Measurements from ENCODE around the gene CMTM7. TPM values are rescaled to one million over a fixed set of nuclear protein-coding genes. Genes with fewer than 3 reads are reported as not detected.

Gene CMTM7
- total RNA-seq, 6 experiments from 2014 or later: 10.1 to 17.7 (median 15.7) TPM

- Mint-ChIP-seq H3K36me3 (ENCODE audit: low read depth) (peaks cover 15% of the 10 kb centered on the region), H3K27me3 (ENCODE audit: insufficient read depth) (no peaks in the 10 kb centered on the region)
Observed at GRCh38 chr3:32495085-32495484, 103.4 kb downstream of the CMTM7 start.

GRCh38 chr3:32495609-32496008, 104.0 kb downstream of the CMTM7 start:
- H3K27me3 Mint-ChIP-seq (ENCODE audit: insufficient read depth): no peaks in the 10 kb centered on the region
- no peak overlapping the region for H3K27ac Mint-ChIP-seq
- no peak for TF ChIP-seq CTCF (IDR thresholded peaks at IDR 0.05)
- no peak for DNase-seq
- no peak overlapping the region for H3K4me3 Mint-ChIP-seq
- peaks cover 13% of the 10 kb centered on the region for H3K4me1 Mint-ChIP-seq (ENCODE audit: low read depth)
- H3K36me3 Mint-ChIP-seq (ENCODE audit: low read depth): peaks cover 15% of the 10 kb centered on the region
- H3K9me3 Mint-ChIP-seq: no peaks in the 10 kb centered on the region

More at GRCh38 chr3:32495085-32495484, 103.4 kb downstream of the CMTM7 start:
- Mint-ChIP-seq H3K4me1 (ENCODE audit: low read depth) (peaks cover 8% of the 10 kb centered on the region), H3K4me3 (no peak overlapping the region), H3K27ac (no peak overlapping the region), H3K9me3 (no peaks in the 10 kb centered on the region)
- TF ChIP-seq CTCF (IDR thresholded peaks at IDR 0.05): no peak
- no peak for DNase-seq

- Mint-ChIP-seq H3K9me3 (no peaks in the 10 kb centered on the region), H3K36me3 (ENCODE audit: low read depth) (peaks cover 15% of the 10 kb centered on the region), H3K27me3 (ENCODE audit: insufficient read depth) (no peaks in the 10 kb centered on the region), H3K4me1 (ENCODE audit: low read depth) (peaks cover 31% of the 10 kb centered on the region), H3K27ac (no peak overlapping the region), H3K4me3 (no peak overlapping the region)
- no peak for DNase-seq
- no peak for TF ChIP-seq CTCF (IDR thresholded peaks at IDR 0.05)
Observed at GRCh38 chr3:32498252-32498651, 106.6 kb downstream of the CMTM7 start.

GRCh38 chr3:32498992-32499391, 107.3 kb downstream of the CMTM7 start:
- H3K4me1 Mint-ChIP-seq (ENCODE audit: low read depth): peaks cover 32% of the 10 kb centered on the region
- no peak overlapping the region for H3K4me3 Mint-ChIP-seq
- DNase-seq: no peak
- no peaks in the 10 kb centered on the region for H3K9me3 Mint-ChIP-seq
- H3K36me3 Mint-ChIP-seq (ENCODE audit: low read depth): peaks cover 15% of the 10 kb centered on the region
- no peak for TF ChIP-seq CTCF (IDR thresholded peaks at IDR 0.05)
- no peak overlapping the region for H3K27ac Mint-ChIP-seq
- H3K27me3 Mint-ChIP-seq (ENCODE audit: insufficient read depth): no peaks in the 10 kb centered on the region

GRCh38 chr3:32499585-32499984, 107.9 kb downstream of the CMTM7 start:
- H3K9me3 Mint-ChIP-seq: no peaks in the 10 kb centered on the region

More at GRCh38 chr3:32499585-32499984, 107.9 kb downstream of the CMTM7 start:
- H3K27me3 Mint-ChIP-seq (ENCODE audit: insufficient read depth): no peaks in the 10 kb centered on the region
- no peak for TF ChIP-seq CTCF (IDR thresholded peaks at IDR 0.05)
- peaks cover 15% of the 10 kb centered on the region for H3K36me3 Mint-ChIP-seq (ENCODE audit: low read depth)
- no peak overlapping the region for H3K27ac Mint-ChIP-seq
- no peak overlapping the region for H3K4me3 Mint-ChIP-seq
- DNase-seq: no peak
- peaks cover 32% of the 10 kb centered on the region for H3K4me1 Mint-ChIP-seq (ENCODE audit: low read depth)

Data from HFFc6 (cell line).